Esophagus muscularis mucosa (tissue), 4 donors: ENCODE measurements around the gene ARL4C.

Source experiments
- EP300 ChIP-seq: sonication (generic); formaldehyde crosslinking; IDR thresholded peaks from one replicate; pipeline ENCODE4 v1.6.1; 2017; ENCODE audit warnings: antibody characterized with exemption
- POLR2A ChIP-seq: fragments of 450-650 bp; IDR thresholded peaks from one replicate; pipeline ENCODE4 v1.6.1; 2017; ENCODE audit warnings: antibody characterized with exemption, moderate library complexity, mild to moderate bottlenecking, low read depth
- TF ChIP-seq, protein P1 (sequence below), 3 experiments: fragments of 200-600 bp in 2 of 3; fragments of 450-650 bp in 1 of 3; sonication (generic) in 2 of 3; IDR thresholded peaks; one replicate each; pipeline ENCODE4 v1.5.1; 2017 to 2019; ENCODE audit warnings: antibody characterized with exemption in 3 of 3, mild to moderate bottlenecking in 2 of 3, moderate library complexity in 1 of 3

DNA sequence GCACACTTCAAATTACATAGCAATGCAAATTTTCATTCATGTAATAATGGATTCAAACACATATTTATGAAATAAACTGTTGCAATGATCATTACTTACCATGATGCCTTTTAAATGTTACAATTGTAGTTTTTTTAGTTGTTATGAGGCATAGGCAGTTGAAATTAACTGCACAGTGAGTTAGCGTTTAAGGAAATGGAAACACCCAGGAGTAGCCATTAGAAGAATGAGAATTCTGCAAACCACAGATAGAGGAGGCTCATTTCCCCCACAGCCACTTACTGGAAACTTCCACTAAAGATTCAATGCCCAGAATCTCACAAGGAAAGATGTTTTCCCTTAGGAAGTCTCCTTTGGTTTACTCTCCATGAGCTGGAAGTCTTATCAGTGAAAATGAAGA is 8.4 kb downstream of the ARL4C start:
- TF ChIP-seq POLR2A = no peak
- TF ChIP-seq, protein P1, sequence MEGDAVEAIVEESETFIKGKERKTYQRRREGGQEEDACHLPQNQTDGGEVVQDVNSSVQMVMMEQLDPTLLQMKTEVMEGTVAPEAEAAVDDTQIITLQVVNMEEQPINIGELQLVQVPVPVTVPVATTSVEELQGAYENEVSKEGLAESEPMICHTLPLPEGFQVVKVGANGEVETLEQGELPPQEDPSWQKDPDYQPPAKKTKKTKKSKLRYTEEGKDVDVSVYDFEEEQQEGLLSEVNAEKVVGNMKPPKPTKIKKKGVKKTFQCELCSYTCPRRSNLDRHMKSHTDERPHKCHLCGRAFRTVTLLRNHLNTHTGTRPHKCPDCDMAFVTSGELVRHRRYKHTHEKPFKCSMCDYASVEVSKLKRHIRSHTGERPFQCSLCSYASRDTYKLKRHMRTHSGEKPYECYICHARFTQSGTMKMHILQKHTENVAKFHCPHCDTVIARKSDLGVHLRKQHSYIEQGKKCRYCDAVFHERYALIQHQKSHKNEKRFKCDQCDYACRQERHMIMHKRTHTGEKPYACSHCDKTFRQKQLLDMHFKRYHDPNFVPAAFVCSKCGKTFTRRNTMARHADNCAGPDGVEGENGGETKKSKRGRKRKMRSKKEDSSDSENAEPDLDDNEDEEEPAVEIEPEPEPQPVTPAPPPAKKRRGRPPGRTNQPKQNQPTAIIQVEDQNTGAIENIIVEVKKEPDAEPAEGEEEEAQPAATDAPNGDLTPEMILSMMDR (IDR thresholded peaks at IDR 0.05) = no peak
- no peak for TF ChIP-seq EP300
